Trophoblast cell (in vitro differentiated cells and primary cell): Measurements from ENCODE around the gene SLAMF6.

Experiments
- DNase-seq, 2 donors: peaks; one replicate each; pipeline ENCODE4 v3.0.0-alpha.2; 2016
- H2AFZ ChIP-seq: 2 replicates; pipeline ENCODE4 v1.6.1; 2013; ENCODE audit warnings: low read length, moderate library complexity, mild to moderate bottlenecking; ENCODE audit not compliant: insufficient read depth, poor library complexity
- H2AK5ac ChIP-seq: 2 replicates; pipeline ENCODE4 v1.6.1; 2013; ENCODE audit warnings: mild to moderate bottlenecking, low read length
- H2BK120ac ChIP-seq: 2 replicates; pipeline ENCODE4 v1.6.1; 2013; ENCODE audit warnings: low read length, mild to moderate bottlenecking, moderate library complexity; ENCODE audit not compliant: insufficient read depth, poor library complexity
- H2BK12ac ChIP-seq: 2 replicates; pipeline ENCODE4 v1.6.1; 2013; ENCODE audit warnings: mild to moderate bottlenecking, low read length, moderate library complexity
- H2BK5ac ChIP-seq: 2 replicates; pipeline ENCODE4 v1.6.1; 2013; ENCODE audit warnings: low read length, low read depth, moderate library complexity, mild to moderate bottlenecking; ENCODE audit not compliant: poor library complexity
- H3K14ac ChIP-seq: 2 replicates; pipeline ENCODE4 v1.6.1; 2013; ENCODE audit warnings: mild to moderate bottlenecking, low read length
- H3K18ac ChIP-seq: 2 replicates; pipeline ENCODE4 v1.6.1; 2013; ENCODE audit warnings: mild to moderate bottlenecking, low read length
- H3K23ac ChIP-seq: 2 replicates; pipeline ENCODE4 v1.6.1; 2013; ENCODE audit warnings: low read length
- H3K27ac ChIP-seq: 2 replicates; pipeline ENCODE4 v1.5.1; 2013; ENCODE audit warnings: low read depth, mild to moderate bottlenecking, inconsistent platforms, low read length, moderate library complexity
- H3K27me3 ChIP-seq: 2 replicates; pipeline ENCODE4 v1.6.1; 2013; ENCODE audit warnings: inconsistent platforms, mild to moderate bottlenecking, low read length, moderate library complexity; ENCODE audit not compliant: insufficient read depth
- H3K36me3 ChIP-seq, 2 experiments: 1 replicate in 1 of 2; 2 replicates in 1 of 2; pipeline ENCODE4 v1.6.1; 2013; ENCODE audit warnings: low read length in 2 of 2, mild to moderate bottlenecking in 2 of 2, moderate library complexity in 1 of 2; ENCODE audit not compliant: insufficient read depth in 2 of 2, control insufficient read depth in 1 of 2
- H3K4ac ChIP-seq: 2 replicates; pipeline ENCODE4 v1.6.1; 2013; ENCODE audit warnings: low read depth, mild to moderate bottlenecking, low read length, moderate library complexity
- H3K4me1 ChIP-seq, 2 experiments: 1 replicate in 1 of 2; 2 replicates in 1 of 2; pipeline ENCODE4 v1.6.1; 2013; ENCODE audit warnings: low read length in 2 of 2, mild to moderate bottlenecking in 2 of 2, moderate library complexity in 1 of 2; ENCODE audit not compliant: insufficient read depth in 2 of 2, control insufficient read depth in 1 of 2
- H3K4me2 ChIP-seq: 2 replicates; pipeline ENCODE4 v1.6.1; 2013; ENCODE audit warnings: inconsistent platforms, mild to moderate bottlenecking, low read length, moderate library complexity
- H3K4me3 ChIP-seq: 2 replicates; pipeline ENCODE4 v1.5.1; 2013; ENCODE audit warnings: mild to moderate bottlenecking, low read depth, low read length, inconsistent platforms
- H3K79me1 ChIP-seq: one replicate; pipeline ENCODE4 v1.6.1; 2013; ENCODE audit warnings: low read length
- H3K79me2 ChIP-seq: 2 replicates; pipeline ENCODE4 v1.6.1; 2013; ENCODE audit warnings: low read length, mild to moderate bottlenecking; ENCODE audit not compliant: control insufficient read depth, insufficient read depth, poor library complexity
- H3K9ac ChIP-seq: 2 replicates; pipeline ENCODE4 v1.6.1; 2013; ENCODE audit warnings: mild to moderate bottlenecking, low read length
- H3K9me3 ChIP-seq: 2 replicates; pipeline ENCODE4 v1.6.1; 2013; ENCODE audit warnings: low read depth, mild to moderate bottlenecking, control low read depth, inconsistent platforms, low read length; ENCODE audit not compliant: insufficient read depth
- H4K12ac ChIP-seq: 2 replicates; pipeline ENCODE4 v1.6.1; 2013; ENCODE audit warnings: low read depth, mild to moderate bottlenecking, low read length, moderate library complexity
- H4K8ac ChIP-seq: 2 replicates; pipeline ENCODE4 v1.6.1; 2013; ENCODE audit warnings: low read depth, mild to moderate bottlenecking, low read length, moderate library complexity
- H4K91ac ChIP-seq: one replicate; pipeline ENCODE4 v1.6.1; 2013; ENCODE audit warnings: low read depth, mild to moderate bottlenecking, low read length, moderate library complexity
- WGBS: extraction: QIAGEN DNeasy Blood & Tissue Kit; methylation state at CpG from one replicate; pipeline ENCODE4 v1.1.7; 2013; ENCODE audit warnings: missing lambda C conversion rate; ENCODE audit not compliant: insufficient read length, insufficient coverage; ENCODE audit errors: extremely low coverage; 5-methylcytosine and 5-hydroxymethylcytosine counted together

The SLAMF6 gene

GRCh38 chr1:160453443-160453842, 69.6 kb downstream of the SLAMF6 start:
- H4K91ac ChIP-seq: no peak overlapping the region
- no peaks in the 10 kb centered on the region for H3K27me3 ChIP-seq
- H3K18ac ChIP-seq: no peak overlapping the region
- H2AFZ ChIP-seq: no peak overlapping the region
- no peak overlapping the region for H3K9ac ChIP-seq
- no peak overlapping the region for H3K14ac ChIP-seq
- H3K79me2 ChIP-seq: no peaks in the 10 kb centered on the region
- no peak overlapping the region for H4K12ac ChIP-seq
- no peaks in the 10 kb centered on the region for H3K9me3 ChIP-seq
- no peak for DNase-seq
- H3K23ac ChIP-seq: no peak overlapping the region
- H2BK12ac ChIP-seq: no peak overlapping the region
- no peak overlapping the region for H3K4me2 ChIP-seq
- no peaks in the 10 kb centered on the region for H3K36me3 ChIP-seq
- H3K4ac ChIP-seq: no peak overlapping the region
- no peaks in the 10 kb centered on the region for H3K79me1 ChIP-seq
- no peak overlapping the region for H2AK5ac ChIP-seq
- no peak overlapping the region for H2BK120ac ChIP-seq
- no peak overlapping the region for H3K4me3 ChIP-seq
- no CpG with 5 or more reads among the region's 7 CpGs for WGBS
- no peak overlapping the region for H4K8ac ChIP-seq
- no peak overlapping the region for H3K27ac ChIP-seq
- no peak overlapping the region for H2BK5ac ChIP-seq
- H3K4me1 ChIP-seq: no peaks in the 10 kb centered on the region

GRCh38 chr1:160451859-160452232, 71.2 kb downstream of the SLAMF6 start:
- no peaks in the 10 kb centered on the region for H3K4me1 ChIP-seq
- no peak overlapping the region for H2BK12ac ChIP-seq
- H4K8ac ChIP-seq: no peak overlapping the region
- no peak overlapping the region for H2BK5ac ChIP-seq
- no CpG with 5 or more reads among the region's 1 CpG for WGBS
- H3K79me2 ChIP-seq: no peaks in the 10 kb centered on the region
- no peak overlapping the region for H3K18ac ChIP-seq
- H3K14ac ChIP-seq: no peak overlapping the region
- H3K27me3 ChIP-seq: no peaks in the 10 kb centered on the region
- no peak overlapping the region for H3K27ac ChIP-seq
- no peak overlapping the region for H3K9ac ChIP-seq
- no peaks in the 10 kb centered on the region for H3K79me1 ChIP-seq
- H3K4ac ChIP-seq: no peak overlapping the region
- no peak overlapping the region for H3K23ac ChIP-seq
- no peaks in the 10 kb centered on the region for H3K36me3 ChIP-seq
- no peak for DNase-seq
- no peak overlapping the region for H2AFZ ChIP-seq
- H4K12ac ChIP-seq: no peak overlapping the region
- no peak overlapping the region for H2AK5ac ChIP-seq
- no peak overlapping the region for H4K91ac ChIP-seq
- H3K4me3 ChIP-seq: no peak overlapping the region
- no peaks in the 10 kb centered on the region for H3K9me3 ChIP-seq
- no peak overlapping the region for H3K4me2 ChIP-seq
- no peak overlapping the region for H2BK120ac ChIP-seq

- Histone ChIP-seq H2BK5ac (no peak overlapping the region), H3K14ac (no peak overlapping the region), H3K4me1 (no peaks in the 10 kb centered on the region), H2AK5ac (no peak overlapping the region), H3K23ac (no peak overlapping the region), H3K18ac (no peak overlapping the region), H3K79me1 (no peaks in the 10 kb centered on the region), H3K4me3 (no peak overlapping the region), H4K91ac (no peak overlapping the region), H2BK120ac (no peak overlapping the region), H3K9ac (no peak overlapping the region), H3K27me3 (no peaks in the 10 kb centered on the region), H2AFZ (no peak overlapping the region), H2BK12ac (no peak overlapping the region), H3K27ac (no peak overlapping the region), H3K4me2 (no peak overlapping the region), H4K8ac (no peak overlapping the region), H4K12ac (no peak overlapping the region), H3K79me2 (no peaks in the 10 kb centered on the region), H3K36me3 (no peaks in the 10 kb centered on the region), H3K9me3 (no peaks in the 10 kb centered on the region), H3K4ac (no peak overlapping the region)
- 100% methylated on average over 2 of the region's 7 CpGs for WGBS
- no peak for DNase-seq
Measured at GRCh38 chr1:160451119-160451858, 71.8 kb downstream of the SLAMF6 start.

- no peaks in the 10 kb centered on the region for H3K79me1 ChIP-seq
Measured at GRCh38 chr1:160449494-160449893, 73.6 kb downstream of the SLAMF6 start.

More at GRCh38 chr1:160449494-160449893, 73.6 kb downstream of the SLAMF6 start:
- H4K12ac ChIP-seq: no peak overlapping the region
- no peak overlapping the region for H4K91ac ChIP-seq
- no peak for DNase-seq
- H3K4me2 ChIP-seq: no peak overlapping the region
- H3K4ac ChIP-seq: no peak overlapping the region
- no peak overlapping the region for H3K27ac ChIP-seq
- no CpG with 5 or more reads among the region's 2 CpGs for WGBS
- no peak overlapping the region for H3K9ac ChIP-seq
- H3K79me2 ChIP-seq: no peaks in the 10 kb centered on the region
- H2BK120ac ChIP-seq: no peak overlapping the region
- H2AFZ ChIP-seq: no peak overlapping the region
- H3K14ac ChIP-seq: no peak overlapping the region
- no peak overlapping the region for H3K18ac ChIP-seq
- no peaks in the 10 kb centered on the region for H3K9me3 ChIP-seq
- no peak overlapping the region for H2BK5ac ChIP-seq
- no peaks in the 10 kb centered on the region for H3K27me3 ChIP-seq
- H3K36me3 ChIP-seq: no peaks in the 10 kb centered on the region
- H2BK12ac ChIP-seq: no peak overlapping the region
- no peak overlapping the region for H3K23ac ChIP-seq
- H4K8ac ChIP-seq: no peak overlapping the region
- H2AK5ac ChIP-seq: no peak overlapping the region
- H3K4me1 ChIP-seq: no peaks in the 10 kb centered on the region
- no peak overlapping the region for H3K4me3 ChIP-seq
